ENCODE results near the gene KAZN.

Gene KAZN

DNA sequence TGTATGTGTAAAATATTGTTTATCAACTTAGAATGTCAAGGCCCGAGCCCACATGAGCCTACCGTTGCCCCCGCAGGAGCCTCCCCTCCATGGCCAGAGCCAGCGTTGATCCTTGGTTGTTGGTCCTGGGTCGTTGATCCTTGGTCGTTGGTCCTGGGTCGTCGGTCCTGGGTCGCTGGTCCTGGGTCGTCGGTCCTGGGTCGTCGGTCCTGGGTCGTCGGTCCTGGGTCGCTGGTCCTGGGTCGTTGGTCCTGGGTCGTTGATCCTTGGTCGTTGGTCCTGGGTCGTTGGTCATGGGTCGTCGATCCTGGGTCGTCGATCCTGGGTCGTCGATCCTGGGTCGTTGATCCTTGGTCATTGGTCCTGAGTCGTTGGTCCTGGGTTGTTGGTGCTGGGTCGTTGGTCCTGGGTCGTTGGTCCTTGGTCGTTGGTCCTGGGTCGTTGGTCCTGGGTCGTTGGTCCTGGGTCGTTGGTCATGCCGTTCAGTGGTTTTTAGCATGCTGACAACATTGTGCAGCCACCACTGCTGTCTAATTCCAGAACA lies 450.0 kb downstream of the KAZN start:
- DNase-seq, result no peak

DNA sequence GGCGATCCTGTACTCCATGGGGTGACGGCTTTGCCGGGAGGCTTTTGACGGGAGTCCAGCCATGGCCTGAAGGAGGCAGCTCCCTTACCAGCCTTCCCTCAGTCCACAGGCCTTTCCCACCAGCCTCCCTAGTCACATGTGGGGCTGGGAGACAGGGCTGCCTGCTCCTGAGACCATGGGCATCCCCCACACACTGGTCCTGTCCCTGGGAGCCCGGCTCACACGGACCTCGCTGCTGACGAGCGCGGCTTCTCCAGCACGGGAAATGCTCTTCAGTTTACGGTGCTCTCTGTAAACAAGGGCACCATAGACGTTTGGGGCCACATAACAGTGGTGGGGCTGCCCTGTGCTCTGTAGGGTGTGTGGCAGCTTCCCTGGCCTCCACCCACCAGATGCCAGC lies 450.6 kb downstream of the KAZN start:
- no peak for DNase-seq

DNA sequence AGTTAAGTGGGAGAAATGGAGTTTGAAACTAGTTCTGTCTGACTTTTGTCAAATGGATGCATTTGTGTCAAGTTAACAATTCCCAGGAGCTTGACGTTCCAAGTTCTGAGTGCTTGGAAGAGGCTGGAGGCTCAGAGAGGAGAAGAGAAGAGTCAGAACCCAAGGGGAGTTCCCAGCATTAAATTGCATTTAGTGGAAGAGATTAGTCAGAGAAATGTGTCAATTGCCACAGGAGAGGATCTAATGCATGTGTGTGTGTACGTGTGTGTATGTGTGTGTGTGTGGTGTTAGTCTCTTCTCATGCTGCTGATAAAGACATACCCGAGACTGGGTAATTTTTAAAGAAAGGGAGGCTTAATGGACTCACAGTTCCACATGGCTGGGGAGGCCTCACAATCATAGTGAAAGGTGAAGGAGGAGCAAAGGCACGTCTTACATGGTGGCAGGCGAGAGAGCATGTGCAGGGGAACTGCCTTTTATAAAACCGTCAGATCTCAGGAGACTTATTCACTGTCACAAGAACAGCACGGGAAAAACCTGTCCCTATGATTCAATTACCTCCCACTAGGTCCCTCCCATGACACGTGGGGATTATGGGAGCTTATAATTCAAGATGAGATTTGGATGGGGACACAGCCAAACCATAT lies 453.5 kb downstream of the KAZN start:
- no peak for DNase-seq

DNA sequence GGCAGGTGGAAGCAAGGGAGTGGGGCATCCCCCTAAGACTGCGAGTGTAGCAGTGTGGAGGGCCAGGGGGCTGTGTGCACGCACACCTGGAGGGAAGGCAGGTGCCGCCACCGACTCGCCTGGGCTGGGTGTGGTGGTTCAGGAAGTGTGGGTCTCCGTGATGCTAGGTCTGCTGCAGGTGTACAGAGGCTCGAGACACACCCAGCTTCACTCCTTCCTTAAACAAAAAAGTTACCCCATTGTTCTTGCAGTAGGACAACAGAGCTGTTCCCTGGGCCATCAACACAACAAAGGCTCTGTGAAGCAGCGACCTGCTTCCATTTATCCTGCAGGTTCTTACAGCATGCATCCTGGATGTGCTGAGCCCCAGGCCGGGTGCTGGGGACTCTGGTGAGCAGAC lies 454.7 kb downstream of the KAZN start:
- no peak for DNase-seq

DNA sequence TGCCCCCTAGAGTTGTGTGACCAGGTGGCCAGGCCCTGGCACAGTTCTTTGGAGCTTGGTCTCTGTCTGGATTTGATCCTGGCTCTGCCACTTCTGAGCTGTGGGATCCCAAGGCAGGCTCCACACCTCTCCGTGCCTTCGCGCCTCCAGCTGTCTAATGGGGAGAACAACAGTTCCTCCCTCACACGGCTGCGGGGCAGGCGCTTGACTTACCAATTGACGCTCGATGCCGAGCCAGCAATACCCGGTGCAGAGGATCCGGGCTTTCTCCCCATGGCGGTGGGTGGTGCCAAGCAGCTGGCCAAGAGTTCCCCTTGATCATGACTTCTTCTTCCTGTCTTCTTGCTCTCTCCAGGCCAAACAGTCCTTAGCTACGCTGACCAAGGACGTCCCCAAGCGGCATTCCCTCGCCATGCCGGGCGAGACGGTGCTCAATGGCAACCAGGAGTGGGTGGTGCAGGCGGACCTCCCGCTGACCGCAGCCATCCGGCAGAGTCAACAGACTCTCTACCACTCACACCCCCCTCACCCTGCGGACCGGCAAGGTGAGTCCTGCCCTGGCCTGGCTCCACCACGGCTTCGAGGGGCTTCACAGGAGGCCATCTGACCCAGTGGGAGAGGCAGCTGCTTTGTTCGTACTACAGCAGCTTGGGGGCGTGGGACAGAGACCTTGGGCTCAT lies 457.4 kb downstream of the KAZN start:
- no peak for DNase-seq

DNA sequence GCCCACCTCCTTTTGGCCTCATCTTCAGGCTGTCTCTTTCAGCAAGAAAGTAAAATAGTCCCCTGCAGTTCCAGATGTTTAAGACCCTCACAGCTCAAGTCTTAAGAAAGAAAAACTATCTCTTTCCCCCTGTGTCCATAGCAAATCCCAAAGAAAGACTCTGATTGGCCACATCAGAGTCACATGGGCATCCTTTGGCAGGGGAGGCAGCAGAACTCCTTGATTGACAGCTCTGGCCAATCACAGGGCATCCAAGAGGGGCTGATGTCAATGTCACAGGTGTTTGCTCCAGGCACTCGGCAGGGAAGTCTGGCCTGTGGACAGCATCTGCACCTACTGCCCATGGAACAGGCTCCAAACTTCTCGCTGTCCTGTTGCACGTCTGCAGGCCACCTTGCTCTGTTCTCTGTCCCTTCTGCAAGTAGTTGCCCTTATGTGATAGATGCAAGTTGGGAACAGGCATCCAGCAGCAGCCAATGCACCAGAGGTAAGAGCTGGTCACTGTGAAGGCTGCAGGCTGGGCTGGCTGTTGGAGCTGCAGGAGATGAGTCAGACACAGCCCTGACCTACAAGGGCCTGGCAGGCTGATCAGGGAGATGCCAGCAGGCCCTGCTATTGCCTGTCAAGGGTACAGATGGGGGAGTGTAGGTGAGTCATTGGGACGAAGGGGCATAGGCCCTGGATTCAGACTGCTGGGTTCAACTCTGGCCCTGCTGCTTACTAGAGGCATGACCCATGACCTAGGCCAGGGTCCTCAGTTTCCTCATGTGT lies 458.2 kb downstream of the KAZN start:
- DNase-seq, result no peak

DNA sequence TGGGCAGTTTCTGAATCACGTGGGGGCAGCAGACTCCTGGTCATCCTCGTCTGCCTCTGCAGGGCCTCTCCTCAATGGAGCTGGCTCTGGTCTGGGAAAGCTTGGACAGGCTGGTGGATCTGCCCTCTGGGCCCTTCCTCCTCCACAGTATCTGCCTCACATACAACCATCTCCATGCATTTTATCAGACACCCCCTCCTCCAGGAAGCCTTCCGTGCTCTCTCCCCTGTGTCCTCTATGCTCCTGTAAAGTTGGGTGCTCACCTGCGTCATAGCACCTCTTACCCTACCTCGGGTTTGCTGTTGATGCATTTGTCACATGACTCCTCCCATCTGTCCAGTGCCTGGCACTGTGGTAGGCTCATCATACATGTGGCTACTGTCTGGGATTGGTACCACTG lies 459.3 kb downstream of the KAZN start:
- DNase-seq, result no peak

DNA sequence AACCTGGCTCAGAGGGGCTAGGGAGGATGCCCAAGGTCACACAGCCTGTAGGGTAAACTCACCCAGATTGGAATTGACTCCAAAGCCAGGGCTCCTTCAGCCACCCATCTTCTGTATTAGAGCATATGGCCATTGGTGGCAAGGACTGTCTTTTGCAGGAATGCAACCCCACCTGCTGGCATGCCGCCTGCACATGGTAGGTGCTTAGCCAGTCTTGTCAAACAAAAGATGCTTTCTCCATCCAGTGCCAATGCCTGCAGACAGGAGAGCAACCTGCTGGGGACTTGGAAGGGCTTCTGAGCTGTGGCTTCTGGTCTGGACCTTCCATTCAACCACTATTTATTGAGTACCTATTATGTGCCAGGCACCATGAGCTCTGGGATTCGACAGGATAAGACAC lies 459.8 kb downstream of the KAZN start:
- no peak for DNase-seq

DNA sequence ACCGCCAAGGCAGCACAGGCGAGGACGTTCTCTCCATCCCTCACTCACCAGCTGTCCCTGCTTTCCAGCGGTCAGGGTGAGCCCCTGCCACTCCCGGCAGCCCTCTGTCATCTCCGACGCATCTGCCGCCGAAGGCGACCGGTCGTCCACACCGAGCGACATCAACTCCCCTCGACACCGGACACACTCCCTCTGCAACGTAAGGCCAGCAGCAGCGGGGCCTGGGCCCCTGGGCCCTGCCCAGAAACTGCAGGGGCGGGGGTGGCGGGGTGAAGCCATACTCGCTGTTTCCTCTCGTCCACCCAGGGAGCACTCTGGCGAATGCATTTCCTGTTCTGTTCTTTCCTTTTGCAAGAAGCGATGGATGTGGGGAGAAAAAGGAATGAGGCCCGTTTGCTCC lies 461.6 kb downstream of the KAZN start:
- no peak for DNase-seq

DNA sequence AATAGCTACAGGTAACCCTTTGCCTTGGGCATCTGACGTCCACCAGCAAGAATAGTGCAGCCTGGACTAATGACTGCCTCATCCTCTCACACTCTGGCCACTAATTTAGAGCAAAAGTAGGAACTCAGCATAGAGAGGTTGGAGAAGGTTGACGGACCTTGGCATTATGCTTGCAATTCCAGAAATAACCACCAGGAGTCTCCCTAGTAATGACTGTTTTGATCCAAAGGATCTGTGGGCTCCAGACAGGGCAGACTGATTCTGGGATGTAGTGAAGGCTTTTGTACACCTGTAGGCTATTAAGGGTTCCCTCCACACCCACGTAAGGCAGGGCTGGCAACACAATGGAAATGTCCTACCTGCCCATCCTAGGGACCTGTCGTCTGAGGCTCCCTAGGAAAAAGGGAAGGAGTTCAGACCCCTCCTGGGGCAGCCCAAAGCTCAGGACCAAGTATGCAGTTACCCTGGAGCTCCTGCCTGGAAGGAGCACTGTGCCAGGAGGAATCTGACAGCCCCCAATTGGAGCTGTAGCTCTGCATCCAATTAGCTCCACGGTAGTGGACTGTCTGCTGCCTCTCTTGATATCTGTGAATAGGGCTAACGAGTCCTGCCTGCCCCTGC lies 464.1 kb downstream of the KAZN start:
- DNase-seq, result no peak

DNA sequence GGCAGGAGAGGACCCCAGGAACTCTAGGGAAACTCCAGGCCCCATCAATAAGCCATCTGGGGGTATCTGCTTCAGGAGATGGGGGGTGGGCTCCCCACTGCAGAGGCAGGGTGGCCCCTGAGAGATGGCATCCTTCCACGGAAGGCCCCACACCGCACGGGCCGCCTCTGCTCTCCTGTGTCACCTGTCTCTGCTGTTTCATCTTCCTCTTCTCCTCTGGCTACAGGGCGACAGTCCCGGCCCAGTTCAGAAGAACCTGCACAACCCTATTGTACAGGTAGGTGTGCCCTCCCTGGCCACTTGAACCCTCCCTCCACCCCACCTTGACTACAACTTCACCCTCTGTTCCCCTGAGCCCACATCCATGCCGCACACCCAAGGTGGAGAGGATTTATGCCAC lies 464.9 kb downstream of the KAZN start:
- no peak for DNase-seq

DNA sequence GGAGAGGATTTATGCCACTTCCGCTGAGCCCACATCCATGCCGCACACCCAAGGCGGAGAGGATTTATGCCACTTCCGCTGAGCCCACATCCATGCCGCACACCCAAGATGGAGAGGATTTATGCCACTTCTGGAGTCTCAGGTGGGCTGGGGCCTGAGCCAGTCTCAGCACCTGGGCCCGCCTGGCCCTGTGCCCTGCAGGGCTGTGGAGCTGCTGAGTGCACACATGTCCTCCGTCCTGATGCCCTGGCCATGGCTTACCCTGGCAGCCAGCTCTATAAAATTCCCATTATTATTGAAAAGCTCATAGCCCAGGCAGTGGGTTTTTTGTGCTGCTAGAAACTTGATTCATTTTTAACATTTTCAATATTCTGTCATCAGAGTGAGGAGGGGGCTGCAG lies 465.3 kb downstream of the KAZN start:
- DNase-seq, result no peak

DNA sequence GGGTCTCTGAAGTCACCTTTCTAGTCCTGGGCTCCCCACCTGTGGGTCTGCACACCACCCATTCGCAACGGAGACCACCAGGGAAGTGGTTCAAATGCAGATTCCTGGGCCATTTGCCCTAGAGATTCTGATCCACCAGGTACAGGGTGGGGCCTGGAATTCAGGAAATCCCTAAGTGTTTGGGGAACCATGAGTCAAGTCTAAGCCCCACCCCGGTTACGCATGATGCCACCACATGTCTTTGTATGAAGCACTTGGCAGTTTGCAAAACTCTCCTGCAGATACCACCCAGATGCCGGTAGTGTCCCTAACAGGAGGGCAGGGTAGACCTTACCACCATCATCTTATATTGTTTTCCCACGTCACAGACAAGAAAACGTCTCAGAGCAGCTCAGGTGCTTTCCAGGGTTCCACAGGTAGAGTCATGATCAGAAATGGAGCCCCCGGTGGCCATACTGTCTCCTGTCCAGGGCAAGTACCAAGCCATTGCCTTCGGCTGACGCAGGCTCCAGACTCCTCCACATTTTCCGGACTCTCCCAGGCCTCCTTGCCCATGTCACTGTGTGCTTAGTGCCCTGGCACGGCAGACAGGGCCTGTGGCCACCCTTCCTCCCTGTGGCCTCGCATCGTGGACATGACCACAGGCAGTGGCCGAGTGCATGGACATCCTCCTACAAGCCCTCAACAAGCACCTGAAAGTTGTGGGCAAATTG lies 465.9 kb downstream of the KAZN start:
- no peak for DNase-seq

DNA sequence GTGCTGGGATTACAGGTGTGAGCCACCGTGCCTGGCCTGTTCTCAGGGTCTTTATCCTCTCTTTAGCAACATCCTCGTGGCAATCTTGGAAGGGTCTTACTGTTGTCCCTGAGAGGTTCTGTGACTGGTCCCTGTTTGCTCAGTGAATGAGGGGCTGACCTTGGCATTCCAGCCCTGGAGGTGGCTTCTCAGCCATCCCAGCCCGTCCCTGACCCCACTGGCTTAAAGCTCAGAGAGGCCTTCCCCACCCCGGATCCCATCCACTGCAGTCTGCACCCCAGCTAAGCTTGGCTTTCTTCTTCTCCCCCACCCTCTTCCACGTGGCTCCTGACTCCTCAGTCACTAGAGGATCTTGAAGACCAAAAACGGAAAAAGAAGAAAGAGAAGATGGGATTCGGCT lies 466.8 kb downstream of the KAZN start:
- DNase-seq, result no peak

DNA sequence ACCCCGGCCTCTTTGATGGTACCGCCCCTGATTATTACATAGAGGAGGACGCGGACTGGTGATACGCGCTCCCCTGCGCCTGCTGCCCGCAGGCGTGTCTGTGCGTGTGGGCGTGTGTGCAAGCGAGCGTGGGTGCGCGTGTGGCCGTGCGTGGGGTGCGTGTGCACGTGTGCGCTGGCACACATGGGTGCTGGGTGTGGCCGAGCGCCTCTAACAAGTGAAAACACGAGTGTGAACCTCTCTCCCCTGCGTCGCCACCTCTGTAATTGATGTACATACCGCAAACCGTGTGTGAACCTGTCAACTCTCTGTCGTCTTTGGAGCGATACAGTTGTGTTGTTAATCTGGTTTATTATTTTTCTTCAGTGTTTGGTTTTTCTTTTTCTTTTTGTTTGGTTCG lies 467.3 kb downstream of the KAZN start:
- DNase-seq, result no peak

DNA sequence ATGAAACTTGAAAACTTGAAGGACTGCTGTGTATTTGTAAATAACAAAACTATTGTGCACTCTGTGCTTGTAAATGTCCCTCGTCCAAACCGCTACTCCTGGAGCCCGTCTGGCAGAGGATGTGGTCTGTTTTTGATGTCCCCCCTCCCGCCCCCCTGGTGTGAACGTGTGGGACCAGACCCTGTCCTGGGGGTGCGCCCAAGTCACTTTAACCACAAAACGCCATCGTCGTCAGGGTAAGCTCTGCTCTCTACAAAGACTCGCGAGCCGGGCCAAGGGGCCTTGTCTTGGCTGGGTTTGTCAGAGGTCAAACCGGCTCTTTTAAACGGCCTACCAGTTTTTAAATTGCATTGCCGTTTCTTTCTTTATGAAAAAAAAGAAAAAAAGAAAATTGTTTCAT lies 467.7 kb downstream of the KAZN start:
- DNase-seq, result no peak

DNA sequence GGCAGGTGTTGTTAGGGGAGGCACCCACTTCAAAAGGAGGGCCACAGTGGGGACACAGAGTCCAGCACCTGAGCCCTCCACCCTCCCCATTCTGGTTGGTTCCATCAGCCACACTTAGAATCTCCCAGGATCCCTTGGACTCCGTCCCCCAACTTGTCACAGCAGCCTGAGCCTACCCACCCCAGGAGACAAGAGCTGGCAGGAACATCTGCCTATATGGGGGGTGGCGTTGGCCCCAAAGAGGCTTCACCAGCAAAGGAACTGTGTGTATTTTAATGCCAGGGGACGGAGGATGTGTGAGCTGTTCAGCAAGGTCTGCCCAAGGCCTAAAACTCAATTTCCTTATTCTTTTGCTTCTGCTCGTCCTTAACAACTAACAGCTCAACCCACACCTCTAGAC lies 468.7 kb downstream of the KAZN start:
- no peak for DNase-seq

DNA sequence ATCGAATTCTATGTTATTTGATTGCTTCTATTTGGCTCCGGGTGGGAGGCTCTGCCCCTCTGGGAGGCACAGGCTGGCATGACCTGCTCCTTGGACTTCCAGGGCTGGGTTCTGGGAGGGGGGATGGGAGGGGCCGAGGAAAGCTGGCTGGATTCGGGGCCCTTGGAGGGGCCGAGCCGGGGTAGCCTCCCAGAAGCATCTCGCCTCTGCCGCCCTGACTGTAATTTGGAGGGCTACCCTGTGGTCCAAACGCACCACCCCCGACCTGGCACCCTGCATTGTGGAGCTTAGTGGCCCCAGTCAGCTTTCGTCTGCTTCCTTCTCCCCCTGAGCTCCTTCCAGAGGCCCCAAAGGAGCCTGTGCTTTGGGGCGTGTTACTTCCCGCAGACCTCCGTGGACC lies 469.7 kb downstream of the KAZN start:
- no peak for DNase-seq

DNA sequence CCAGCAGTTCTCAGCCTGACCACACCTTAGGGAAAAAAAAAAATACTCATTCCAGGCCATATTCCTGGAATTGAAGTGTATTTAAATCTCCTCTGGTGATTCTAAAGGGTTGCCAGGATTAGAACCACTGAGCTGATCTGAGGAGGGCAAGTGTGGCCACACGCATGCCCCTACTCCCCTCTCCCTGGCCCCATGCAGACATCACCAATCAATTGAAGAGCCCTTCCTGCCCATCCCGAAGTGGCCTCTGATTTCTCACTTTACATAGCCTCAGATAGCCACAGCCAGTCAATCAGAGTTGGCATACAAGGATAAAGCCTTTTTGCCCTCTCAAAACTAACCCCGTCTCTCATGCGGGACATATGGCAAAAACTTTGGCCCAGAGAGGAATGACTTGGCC lies 470.5 kb downstream of the KAZN start:
- DNase-seq, result no peak

DNA sequence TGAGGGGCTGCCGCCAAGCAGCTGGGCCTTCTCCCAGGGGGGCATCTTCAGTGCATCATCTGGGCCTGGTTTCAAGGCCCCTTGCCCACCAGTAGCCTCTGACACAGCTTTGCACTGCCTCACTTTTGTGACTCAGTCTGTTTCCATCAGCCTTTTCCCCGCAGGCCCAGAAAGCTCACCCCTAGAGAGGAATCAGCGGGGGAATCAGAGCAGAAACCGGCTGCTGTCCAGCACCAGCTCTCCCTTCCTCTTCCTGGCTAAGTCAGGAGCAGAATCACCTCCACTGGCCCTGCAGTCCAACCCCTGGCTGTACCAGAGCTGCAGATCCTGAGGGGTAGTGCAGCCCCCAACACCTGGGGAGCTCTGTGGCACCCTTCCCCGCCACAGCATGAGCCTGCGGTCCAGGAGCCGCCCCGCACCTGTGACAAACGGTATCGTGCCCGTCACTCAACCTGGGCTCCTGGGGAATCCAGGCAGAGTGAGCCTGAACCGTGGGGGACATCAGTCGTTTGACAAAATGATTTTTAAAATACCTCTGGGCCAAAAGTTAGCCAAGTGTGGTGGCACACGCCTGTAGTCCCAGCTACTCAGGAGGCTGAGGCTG lies 471.8 kb downstream of the KAZN start:
- DNase-seq, result no peak

DNA sequence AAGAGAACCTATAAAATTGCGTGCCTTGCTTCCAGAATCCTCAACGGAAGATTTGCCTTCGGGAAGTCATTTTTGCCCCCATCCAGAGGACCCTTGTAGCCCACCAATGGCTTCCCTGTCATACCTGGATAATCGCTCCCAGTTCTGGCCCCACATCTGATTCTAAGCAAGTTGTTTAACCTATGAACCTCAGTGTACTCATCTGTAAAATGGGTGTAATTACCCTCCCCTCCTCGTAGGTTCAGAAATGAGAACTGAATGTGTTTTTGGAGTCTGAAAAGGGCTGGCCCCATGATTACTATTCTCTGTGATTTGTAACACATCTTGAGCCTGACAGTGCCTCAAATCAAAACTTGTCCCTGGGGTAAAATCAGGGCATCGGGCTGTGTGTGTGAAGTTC lies 473.5 kb downstream of the KAZN start:
- no peak for DNase-seq

DNA sequence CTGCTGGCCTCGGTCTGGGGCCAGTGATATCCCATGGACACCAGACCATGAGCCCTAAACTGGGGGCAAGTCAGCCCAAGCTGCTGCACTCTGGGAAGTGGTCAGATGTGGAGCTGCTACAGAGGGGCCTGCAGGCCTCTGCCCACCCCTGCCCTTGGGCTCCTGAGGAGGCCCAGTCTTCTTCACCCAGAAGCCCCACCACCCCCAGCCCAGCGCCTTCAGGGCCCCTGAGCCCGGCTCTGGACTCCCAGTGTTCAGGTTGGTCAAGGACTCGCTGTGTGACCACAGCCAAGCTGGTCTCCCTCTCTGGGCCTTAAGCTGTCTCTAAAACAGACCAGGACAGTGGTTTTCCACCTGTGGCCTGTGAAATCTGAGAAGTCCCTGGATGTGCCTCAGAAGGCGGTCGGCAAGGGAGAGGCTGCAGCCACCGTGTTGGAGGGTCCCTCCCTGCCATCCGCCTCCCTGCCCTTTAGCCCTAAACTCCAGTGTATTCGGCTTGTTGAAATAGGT lies 475.4 kb downstream of the KAZN start:
- DNase-seq, result no peak
